Rectal smooth muscle tissue (tissue), 1 donor: Measurements from ENCODE around the gene PSMF1.

ENCODE experiments used
- H3K27ac ChIP-seq: one replicate; pipeline ENCODE4 v1.7.0; 2013; ENCODE audit warnings: low read depth, low read length, inconsistent platforms
- H3K27me3 ChIP-seq: one replicate; pipeline ENCODE4 v1.7.0; 2013; ENCODE audit warnings: low read length; ENCODE audit not compliant: control insufficient read depth, insufficient read depth
- H3K36me3 ChIP-seq: one replicate; pipeline ENCODE4 v1.7.0; 2013; ENCODE audit warnings: low read length; ENCODE audit not compliant: control insufficient read depth, insufficient read depth
- H3K4me1 ChIP-seq: one replicate; pipeline ENCODE4 v1.7.0; 2013; ENCODE audit warnings: low read length; ENCODE audit not compliant: control insufficient read depth, insufficient read depth
- H3K4me3 ChIP-seq: one replicate; pipeline ENCODE4 v1.7.0; 2013; ENCODE audit warnings: low read length
- H3K9ac ChIP-seq: one replicate; pipeline ENCODE4 v1.7.0; 2013; ENCODE audit warnings: low read length

PSMF1 gene

DNA sequence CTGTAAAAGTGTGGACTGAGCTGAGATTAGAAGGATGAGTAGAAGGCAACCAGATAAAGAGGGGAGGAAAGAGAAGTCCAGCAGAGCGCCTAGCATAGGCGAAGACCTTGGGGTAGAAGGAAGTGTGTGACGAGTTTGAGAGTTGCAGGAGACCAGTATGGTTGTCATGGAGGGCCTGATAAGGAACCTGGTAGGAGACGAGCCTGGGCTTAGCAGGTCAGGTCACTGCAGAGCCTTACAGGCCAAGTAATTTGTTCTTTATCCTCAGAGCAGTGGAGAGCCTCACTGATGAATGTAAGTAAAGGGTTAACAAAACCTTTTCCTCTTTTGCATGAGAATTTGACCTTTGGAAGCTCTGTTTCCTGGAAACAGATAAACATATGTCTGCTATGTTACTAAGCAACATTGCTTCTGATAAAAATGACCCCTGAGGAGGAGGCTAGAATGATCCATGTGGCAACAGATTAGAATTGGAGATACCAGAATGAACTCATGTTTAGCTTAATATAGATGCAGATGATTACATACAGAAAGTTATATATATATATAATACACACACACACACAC, 69.3 kb downstream of the PSMF1 start:
- Histone ChIP-seq H3K4me1 (no peaks in the 10 kb centered on the region), H3K36me3 (no peaks in the 10 kb centered on the region), H3K9ac (no peak overlapping the region), H3K27me3 (no peaks in the 10 kb centered on the region), H3K4me3 (no peak overlapping the region), H3K27ac (no peak overlapping the region)

- H3K4me1 ChIP-seq: no peaks in the 10 kb centered on the region
- no peaks in the 10 kb centered on the region for H3K36me3 ChIP-seq
- no peaks in the 10 kb centered on the region for H3K27me3 ChIP-seq
- no peak overlapping the region for H3K9ac ChIP-seq
- no peak overlapping the region for H3K27ac ChIP-seq
- no peak overlapping the region for H3K4me3 ChIP-seq
These were observed 69.9 kb downstream of the PSMF1 start for GRCh38 chr20:1188347-1188746.

DNA sequence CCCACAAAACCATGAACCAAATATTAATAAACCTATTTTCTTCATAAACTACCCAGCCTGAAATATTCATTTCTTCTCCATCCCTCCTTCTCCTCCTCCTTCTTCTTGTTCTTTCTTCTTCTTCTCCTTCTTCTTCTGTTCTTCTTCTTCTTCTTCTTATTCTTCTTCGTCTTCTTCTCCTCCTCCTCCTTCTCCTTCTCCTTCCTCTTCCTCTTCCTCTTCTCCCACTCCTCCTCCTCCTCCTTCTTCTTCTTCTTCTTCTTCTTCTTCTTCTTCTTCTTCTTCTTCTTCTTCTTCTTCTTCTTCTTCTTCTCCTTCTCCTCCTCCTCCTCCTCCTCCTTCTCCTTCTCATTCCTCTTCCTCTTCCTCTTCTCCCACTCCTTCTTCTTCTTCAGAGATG, 71.4 kb downstream of the PSMF1 start:
- Histone ChIP-seq H3K4me1 (no peaks in the 10 kb centered on the region), H3K4me3 (no peak overlapping the region), H3K36me3 (no peaks in the 10 kb centered on the region), H3K27me3 (no peaks in the 10 kb centered on the region), H3K9ac (no peak overlapping the region), H3K27ac (no peak overlapping the region)

GRCh38 chr20:1190847-1191246, 72.4 kb downstream of the PSMF1 start:
- no peaks in the 10 kb centered on the region for H3K4me1 ChIP-seq
- H3K27ac ChIP-seq: no peak overlapping the region
- H3K9ac ChIP-seq: no peak overlapping the region
- H3K36me3 ChIP-seq: no peaks in the 10 kb centered on the region
- no peaks in the 10 kb centered on the region for H3K27me3 ChIP-seq
- H3K4me3 ChIP-seq: no peak overlapping the region

DNA sequence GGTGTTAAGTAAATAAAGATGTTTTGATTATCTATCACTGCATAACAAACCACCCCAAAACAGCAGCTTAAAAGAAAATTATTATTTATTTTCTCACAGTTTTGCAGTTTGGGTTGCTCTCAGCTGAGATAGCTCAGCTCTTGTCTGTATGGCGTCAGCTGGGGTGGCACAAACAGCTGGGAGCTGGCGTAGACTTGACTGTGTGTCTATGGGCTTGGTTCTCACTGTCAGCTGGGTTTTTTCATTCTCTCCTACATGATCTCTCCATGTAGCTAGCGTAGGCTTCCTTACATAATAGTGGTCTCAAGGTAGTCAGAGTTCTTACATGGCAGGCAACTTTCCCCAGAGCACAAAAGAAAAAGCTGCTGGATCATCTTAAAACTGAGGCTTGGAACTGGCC, 72.9 kb downstream of the PSMF1 start:
- Histone ChIP-seq H3K36me3 (no peaks in the 10 kb centered on the region), H3K27ac (no peak overlapping the region), H3K27me3 (no peaks in the 10 kb centered on the region), H3K4me1 (no peaks in the 10 kb centered on the region), H3K9ac (no peak overlapping the region), H3K4me3 (no peak overlapping the region)

GRCh38 chr20:1195226-1195625, 76.8 kb downstream of the PSMF1 start:
- H3K4me3 ChIP-seq: no peak overlapping the region
- no peak overlapping the region for H3K9ac ChIP-seq
- no peaks in the 10 kb centered on the region for H3K27me3 ChIP-seq
- no peaks in the 10 kb centered on the region for H3K4me1 ChIP-seq
- H3K27ac ChIP-seq: no peak overlapping the region
- H3K36me3 ChIP-seq: no peaks in the 10 kb centered on the region

GRCh38 chr20:1196634-1197033, 78.2 kb downstream of the PSMF1 start:
- Histone ChIP-seq H3K9ac (no peak overlapping the region), H3K4me3 (no peak overlapping the region), H3K4me1 (no peaks in the 10 kb centered on the region), H3K27ac (no peak overlapping the region), H3K36me3 (no peaks in the 10 kb centered on the region), H3K27me3 (no peaks in the 10 kb centered on the region)

GRCh38 chr20:1197801-1198200, 79.4 kb downstream of the PSMF1 start:
- Histone ChIP-seq H3K4me1 (no peaks in the 10 kb centered on the region), H3K36me3 (no peaks in the 10 kb centered on the region), H3K27me3 (no peaks in the 10 kb centered on the region), H3K9ac (no peak overlapping the region), H3K27ac (no peak overlapping the region), H3K4me3 (no peak overlapping the region)

DNA sequence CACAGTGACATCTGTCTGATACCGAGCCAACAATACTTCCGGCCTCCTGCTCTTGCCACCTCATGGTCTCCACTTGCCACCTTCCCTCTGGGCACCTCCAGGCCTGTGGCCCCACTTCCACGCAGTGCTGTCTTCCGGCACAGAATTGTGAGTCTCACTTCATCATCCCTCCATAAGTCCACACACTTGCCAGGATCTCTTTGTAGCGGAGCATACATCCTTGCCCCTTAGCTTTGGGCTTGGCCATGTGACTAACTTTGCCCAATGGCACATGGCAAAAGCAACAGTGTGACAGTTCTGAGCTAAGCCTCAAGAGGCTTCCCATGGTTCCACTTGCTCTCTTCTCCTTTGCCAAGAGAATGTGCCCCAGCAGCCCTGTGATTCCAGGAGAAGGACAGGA, 80.3 kb downstream of the PSMF1 start:
- no peaks in the 10 kb centered on the region for H3K36me3 ChIP-seq
- H3K27ac ChIP-seq: no peak overlapping the region
- no peaks in the 10 kb centered on the region for H3K4me1 ChIP-seq
- no peak overlapping the region for H3K9ac ChIP-seq
- H3K4me3 ChIP-seq: no peak overlapping the region
- no peaks in the 10 kb centered on the region for H3K27me3 ChIP-seq

DNA sequence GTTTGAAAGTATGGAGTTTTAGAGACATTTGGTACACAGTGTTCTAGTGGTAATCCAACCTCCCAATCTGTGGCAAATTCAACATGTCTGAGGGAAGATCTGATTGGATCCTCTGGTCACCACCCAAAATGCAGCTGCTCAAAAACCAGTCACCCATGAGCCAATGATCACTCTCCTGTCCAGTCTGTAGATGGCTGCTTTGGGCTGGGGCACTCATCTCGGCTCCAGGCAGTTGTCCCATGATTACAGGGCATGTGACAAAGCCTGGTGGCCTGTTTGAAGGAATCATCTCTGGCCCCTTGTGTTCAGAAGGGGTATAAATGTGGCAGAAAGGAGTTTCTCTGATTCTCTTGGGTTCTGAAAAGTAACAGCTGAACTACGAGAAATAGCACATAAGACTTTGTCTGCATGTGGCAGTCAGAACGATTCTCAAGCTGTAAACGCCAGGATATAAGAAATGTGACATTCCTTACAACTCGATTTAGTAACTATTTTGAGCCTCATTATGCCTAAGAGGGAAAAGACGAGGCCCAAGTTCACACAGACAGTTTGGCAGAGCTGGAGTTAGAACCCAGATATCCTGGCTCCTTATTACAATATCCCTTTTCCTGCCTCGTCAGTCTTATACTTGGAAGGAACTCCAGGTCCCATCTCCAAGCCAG, 80.9 kb downstream of the PSMF1 start:
- no peaks in the 10 kb centered on the region for H3K36me3 ChIP-seq
- H3K4me3 ChIP-seq: no peak overlapping the region
- H3K4me1 ChIP-seq: no peaks in the 10 kb centered on the region
- no peaks in the 10 kb centered on the region for H3K27me3 ChIP-seq
- H3K27ac ChIP-seq: no peak overlapping the region
- H3K9ac ChIP-seq: no peak overlapping the region

GRCh38 chr20:1199964-1200363, 81.6 kb downstream of the PSMF1 start:
- H3K9ac ChIP-seq: no peak overlapping the region
- H3K4me1 ChIP-seq: no peaks in the 10 kb centered on the region
- H3K27me3 ChIP-seq: no peaks in the 10 kb centered on the region
- no peaks in the 10 kb centered on the region for H3K36me3 ChIP-seq
- no peak overlapping the region for H3K27ac ChIP-seq
- H3K4me3 ChIP-seq: no peak overlapping the region

GRCh38 chr20:1202762-1203504, 84.5 kb downstream of the PSMF1 start, which contains the start of gene C20orf202:
TSS of gene C20orf202 (plus strand) at chr20:1203454. CDS start at chr20:1203586, 132 bp downstream.
- H3K9ac ChIP-seq: no peak within 1 kb of the TSS
- no peak within 1 kb of the TSS for H3K4me3 ChIP-seq
- no peak within 1 kb of the TSS for H3K27ac ChIP-seq

GRCh38 chr20:1203630-1204029, 85.2 kb downstream of the PSMF1 start:
- H3K27ac ChIP-seq: no peak overlapping the region
- no peaks in the 10 kb centered on the region for H3K4me1 ChIP-seq
- no peak overlapping the region for H3K4me3 ChIP-seq
- no peak overlapping the region for H3K9ac ChIP-seq
- no peaks in the 10 kb centered on the region for H3K36me3 ChIP-seq
- H3K27me3 ChIP-seq: no peaks in the 10 kb centered on the region

More at GRCh38 chr20:1202762-1203504, 84.5 kb downstream of the PSMF1 start, which contains the start of gene C20orf202:
- Histone ChIP-seq H3K4me1 (no peaks in the 10 kb centered on the region), H3K36me3 (no peaks in the 10 kb centered on the region), H3K27me3 (no peaks in the 10 kb centered on the region)
